ENCODE measurements around the gene MORC2. TPM values are rescaled to one million over a fixed set of nuclear protein-coding genes. Genes with fewer than 3 reads are reported as not detected.

Gene MORC2
- polyA plus RNA-seq, 1 experiment = 9.0 TPM

GRCh38 chr22:30931541-30932300 lies 36.9 kb downstream of the MORC2 start:
- H3K36me3 ChIP-seq (ENCODE audit: control insufficient read depth, insufficient read depth, low read length) = peaks cover 60% of the 10 kb centered on the region
- no peak for TF ChIP-seq CTCF (IDR thresholded peaks at IDR 0.05; ENCODE audit: insufficient read depth, low read depth, low read length)
- POLR2A ChIA-PET = no interaction called here
- CTCF ChIA-PET = interaction anchor here (1.1 to 1.5 kb wide), 3 partner anchors 11 to 217 kb away, joined by 3 read pairs; no protein-coding TSS in a partner anchor
- H3K27me3 ChIP-seq (ENCODE audit: control insufficient read depth, insufficient read depth, low read length) = no peaks in the 10 kb centered on the region
- no peak for DNase-seq (ENCODE audit: low read depth)
- H3K4me3 ChIP-seq (ENCODE audit: low read depth, low read length) = no peak overlapping the region

- POLR2A ChIA-PET = interaction anchor here (0.6 kb wide), 1 partner anchor 16 kb away, joined by 3 read pairs; no protein-coding TSS in a partner anchor
- no peak for DNase-seq (ENCODE audit: low read depth)
- CTCF ChIA-PET = interaction anchor here (2.1 kb wide), 1 partner anchor 9 kb away, joined by 9 read pairs; no protein-coding TSS in a partner anchor
Observed at GRCh38 chr22:30930228-30930627, 38.3 kb downstream of the MORC2 start.

GRCh38 chr22:30928401-30928800 lies 40.2 kb downstream of the MORC2 start:
- no peak overlapping the region for H3K4me3 ChIP-seq (ENCODE audit: low read depth, low read length)
- POLR2A ChIA-PET = no interaction called here
- H3K36me3 ChIP-seq (ENCODE audit: control insufficient read depth, insufficient read depth, low read length) = peaks cover 43% of the 10 kb centered on the region
- CTCF ChIA-PET = no interaction called here
- H3K27me3 ChIP-seq (ENCODE audit: control insufficient read depth, insufficient read depth, low read length) = no peaks in the 10 kb centered on the region
- TF ChIP-seq CTCF (IDR thresholded peaks at IDR 0.05; ENCODE audit: insufficient read depth, low read depth, low read length) = no peak
- DNase-seq (ENCODE audit: low read depth) = no peak

More at GRCh38 chr22:30930228-30930627, 38.3 kb downstream of the MORC2 start:
- no peaks in the 10 kb centered on the region for H3K27me3 ChIP-seq (ENCODE audit: control insufficient read depth, insufficient read depth, low read length)
- TF ChIP-seq CTCF (IDR thresholded peaks at IDR 0.05; ENCODE audit: insufficient read depth, low read depth, low read length) = no peak
- peaks cover 59% of the 10 kb centered on the region for H3K36me3 ChIP-seq (ENCODE audit: control insufficient read depth, insufficient read depth, low read length)
- no peak overlapping the region for H3K4me3 ChIP-seq (ENCODE audit: low read depth, low read length)

GRCh38 chr22:30927806-30928205 lies 40.8 kb downstream of the MORC2 start:
- Histone ChIP-seq H3K36me3 (ENCODE audit: control insufficient read depth, insufficient read depth, low read length) (peaks cover 38% of the 10 kb centered on the region), H3K4me3 (ENCODE audit: low read depth, low read length) (no peak overlapping the region), H3K27me3 (ENCODE audit: control insufficient read depth, insufficient read depth, low read length) (no peaks in the 10 kb centered on the region)
- CTCF ChIA-PET = no interaction called here
- POLR2A ChIA-PET = no interaction called here
- DNase-seq (ENCODE audit: low read depth) = no peak
- TF ChIP-seq CTCF (IDR thresholded peaks at IDR 0.05; ENCODE audit: insufficient read depth, low read depth, low read length) = no peak

- POLR2A ChIA-PET = no interaction called here
- peaks cover 29% of the 10 kb centered on the region for H3K36me3 ChIP-seq (ENCODE audit: control insufficient read depth, insufficient read depth, low read length)
- CTCF ChIA-PET = interaction anchor here (1.0 to 1.2 kb wide), 2 partner anchors 170 to 292 kb away, joined by 3 read pairs; no protein-coding TSS in a partner anchor
- H3K4me3 ChIP-seq (ENCODE audit: low read depth, low read length) = no peak overlapping the region
- H3K27me3 ChIP-seq (ENCODE audit: control insufficient read depth, insufficient read depth, low read length) = no peaks in the 10 kb centered on the region
- DNase-seq (ENCODE audit: low read depth) = no peak
- no peak for TF ChIP-seq CTCF (IDR thresholded peaks at IDR 0.05; ENCODE audit: insufficient read depth, low read depth, low read length)
Observed at GRCh38 chr22:30926706-30927105, 41.9 kb downstream of the MORC2 start.
